Lung (tissue), 12 donors: ENCODE measurements around the gene ZNF382. TPM values are rescaled to one million over a fixed set of nuclear protein-coding genes. Genes with fewer than 3 reads are reported as not detected.

Experiments
- ATAC-seq: fragments of 200-7000 bp; cut with Tn5 transposase; one replicate; pipeline ENCODE4 v1.9.1; 2020; ENCODE audit warnings: moderate number of reproducible peaks; ENCODE audit not compliant: insufficient read depth, low FRiP score
- DNase-seq, 3 donors: peaks; one replicate each; pipeline ENCODE4 v3.0.0-alpha.2; 2013 to 2017
- H3K27ac ChIP-seq, 2 donors: one replicate each; pipeline ENCODE4 v1.5.1; 2013; ENCODE audit warnings: mild to moderate bottlenecking in 2 of 2, moderate library complexity in 2 of 2, control low read depth in 1 of 2, inconsistent platforms in 1 of 2, low read depth in 1 of 2, low read length in 1 of 2
- H3K27me3 ChIP-seq, 3 donors: one replicate each; pipeline ENCODE4 v1.5.1; 2013; ENCODE audit warnings: low read length in 2 of 3; ENCODE audit not compliant: control insufficient read depth in 3 of 3, insufficient read depth in 3 of 3
- H3K36me3 ChIP-seq, 4 donors: one replicate each; pipeline ENCODE4 v1.5.1; 2013; ENCODE audit warnings: low read length in 4 of 4, mild to moderate bottlenecking in 1 of 4, moderate library complexity in 1 of 4; ENCODE audit not compliant: control insufficient read depth in 4 of 4, insufficient read depth in 4 of 4
- H3K4me1 ChIP-seq, 5 donors: one replicate each; pipeline ENCODE4 v1.5.1; 2013; ENCODE audit warnings: low read length in 5 of 5, mild to moderate bottlenecking in 2 of 5, moderate library complexity in 1 of 5; ENCODE audit not compliant: control insufficient read depth in 5 of 5, insufficient read depth in 5 of 5
- H3K4me3 ChIP-seq: one replicate; pipeline ENCODE4 v1.5.1; 2013; ENCODE audit warnings: mild to moderate bottlenecking, control low read depth, moderate library complexity
- H3K9ac ChIP-seq, 2 donors: one replicate each; pipeline ENCODE4 v1.5.1; 2013; ENCODE audit warnings: low read length in 2 of 2, control low read depth in 1 of 2; ENCODE audit not compliant: insufficient read depth in 1 of 2
- H3K9me3 ChIP-seq, 4 donors: one replicate each; pipeline ENCODE4 v1.5.1; 2013; ENCODE audit warnings: low read length in 3 of 4, mild to moderate bottlenecking in 1 of 4, moderate library complexity in 1 of 4; ENCODE audit not compliant: control insufficient read depth in 4 of 4, insufficient read depth in 3 of 4
- CTCF ChIP-seq: IDR thresholded peaks from 2 replicates; pipeline ENCODE4 v1.5.1; 2012; ENCODE audit warnings: mild to moderate bottlenecking; ENCODE audit errors: control extremely low read depth, extremely low read depth
- polyA plus RNA-seq, 2 donors: library from polyadenylated mRNA; stranded (reverse); fragments of 200-250 nt; gene quantifications; one replicate each; pipeline ENCODE4 v1.2.1, GENCODE V29; 2013
- total RNA-seq, 2 donors: library from RNA; depleted of rRNA in 1 of 2; stranded (reverse); fragments of >200 nt in 1 of 2; gene quantifications; one replicate each; pipeline ENCODE4 v1.2.1, GENCODE V29; 2014 to 2021
- donor health status: control.
- donor health status: control.
- donor health status: Bipolar disorder and iron deficiency.
- donor health status: healthy.
- donor health status: DM: yes; HTN: yes; CAD: no.

ZNF382 gene
- total and polyA plus RNA-seq, 4 donors, result 0.93 to 16.9 (median 4.0) TPM

GRCh38 chr19:36679455-36679854 is 74.3 kb downstream of the ZNF382 start:
- no peaks in the 10 kb centered on the region for H3K27me3 ChIP-seq
- no peak overlapping the region for H3K9ac ChIP-seq
- H3K36me3 ChIP-seq, result peaks cover 8 to 22% (median 11%) of the 10 kb centered on the region in 4 donors
- H3K4me1 ChIP-seq, result no peaks in the 10 kb centered on the region
- no peak overlapping the region for H3K4me3 ChIP-seq
- ATAC-seq (no peak), DNase-seq (no peak)
- H3K9me3 ChIP-seq, result peaks cover 0 to 19% (median 3%) of the 10 kb centered on the region in 4 donors
- no peak overlapping the region for H3K27ac ChIP-seq
- TF ChIP-seq CTCF, result no peak

Other genes starting within 250 kb of the ZNF382 start
- gene ZFP14, start 226.1 kb upstream of the ZNF382 start, total RNA-seq, result 10 to 100 TPM in 1 of 2 donors, 1 to 10 TPM in 1; 3.8 to 15.5 TPM
- 1 to 10 TPM in 1 of 2 donors, under 1 TPM in 1; 0.95 to 1.6 TPM for gene ZFP14, start 226.1 kb upstream of the ZNF382 start, polyA plus RNA-seq
- gene ZFP82, start 186.7 kb upstream of the ZNF382 start, total RNA-seq, result 10 to 100 TPM in 1 of 2 donors, 1 to 10 TPM in 1; 3.9 to 11.5 TPM
- gene ZFP82, start 186.7 kb upstream of the ZNF382 start, polyA plus RNA-seq, result 1 to 10 TPM; 1.5 to 2.1 TPM
- gene ZNF566, start 115.8 kb upstream of the ZNF382 start, total RNA-seq, result 10 to 100 TPM; 10.5 to 21.9 TPM
- 1 to 10 TPM; 2.3 to 6.3 TPM for gene ZNF566, start 115.8 kb upstream of the ZNF382 start, polyA plus RNA-seq
- 10 to 100 TPM in 1 of 2 donors, 1 to 10 TPM in 1; 9.6 to 28.3 TPM for gene ZNF260, start 77.0 kb upstream of the ZNF382 start, total RNA-seq
- gene ZNF260, start 77.0 kb upstream of the ZNF382 start, polyA plus RNA-seq, result 1 to 10 TPM; 3.0 to 3.1 TPM
- 10 to 100 TPM in 1 of 2 donors, 1 to 10 TPM in 1; 7.1 to 26.4 TPM for gene ZNF529, start 32.0 kb upstream of the ZNF382 start, total RNA-seq
- gene ZNF529, start 32.0 kb upstream of the ZNF382 start, polyA plus RNA-seq, result 1 to 10 TPM; 2.5 to 6.1 TPM
- gene ZNF461, start 61.5 kb downstream of the ZNF382 start, total RNA-seq, result 10 to 100 TPM in 1 of 2 donors, 1 to 10 TPM in 1; 8.7 to 15.3 TPM
- gene ZNF461, start 61.5 kb downstream of the ZNF382 start, polyA plus RNA-seq, result 1 to 10 TPM; 2.0 to 3.8 TPM
- 10 to 100 TPM in 1 of 2 donors, 1 to 10 TPM in 1; 3.9 to 12.3 TPM for gene ZNF567, start 82.3 kb downstream of the ZNF382 start, total RNA-seq
- 1 to 10 TPM; 2.3 to 2.4 TPM for gene ZNF567, start 82.3 kb downstream of the ZNF382 start, polyA plus RNA-seq
- 1 to 10 TPM; 3.1 to 4.9 TPM for gene ZNF850, start 167.5 kb downstream of the ZNF382 start, total RNA-seq
- under 1 TPM; 0.31 to 0.38 TPM for gene ZNF850, start 167.5 kb downstream of the ZNF382 start, polyA plus RNA-seq
- 10 to 100 TPM in 1 of 2 donors, 1 to 10 TPM in 1; 5.9 to 10.7 TPM for gene ZNF790, start 233.1 kb downstream of the ZNF382 start, total RNA-seq
- gene ZNF790, start 233.1 kb downstream of the ZNF382 start, polyA plus RNA-seq, result 1 to 10 TPM; 2.0 to 2.5 TPM
- gene ZNF345, start 245.6 kb downstream of the ZNF382 start, total RNA-seq, result 10 to 100 TPM in 1 of 2 donors, 1 to 10 TPM in 1; 3.8 to 22.5 TPM
- gene ZNF345, start 245.6 kb downstream of the ZNF382 start, polyA plus RNA-seq, result 1 to 10 TPM; 1.8 to 3.2 TPM